ENCODE measurements around the gene ESR2. TPM values are rescaled to one million over a fixed set of nuclear protein-coding genes. Genes with fewer than 3 reads are reported as not detected.
"Not testable (repeated sequence)": the region's sequence is repeated elsewhere in the genome, so short reads cannot be mapped to it uniquely, and the experiment has no call there.

ESR2 gene
- total RNA-seq, 1 donor, result under 0.01 TPM

DNA sequence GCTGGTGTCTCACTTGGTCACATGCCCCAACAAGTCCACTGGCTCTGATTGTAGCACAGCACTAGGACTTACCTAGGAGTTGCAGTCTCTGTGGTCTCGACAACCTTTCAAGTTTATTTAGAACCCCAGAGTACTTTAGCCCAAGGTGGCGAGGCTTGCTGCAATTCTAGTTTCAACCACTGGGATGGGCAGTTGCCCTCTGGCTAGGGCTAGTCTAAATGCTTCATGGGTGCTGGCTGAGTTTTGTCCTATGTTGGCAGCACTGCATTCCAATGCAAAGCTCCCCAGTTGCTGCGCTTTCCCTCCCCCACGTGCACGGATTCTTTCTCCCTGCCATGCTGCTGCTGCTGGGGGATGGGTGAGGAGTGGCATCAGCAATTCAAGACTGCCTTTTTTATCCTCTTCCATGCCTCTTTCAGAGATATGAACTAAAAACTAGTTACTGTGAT is 233.5 kb downstream of the ESR2 start:
- H3K4me3 ChIP-seq (ENCODE audit: low read depth, low read length), result no peak overlapping the region
- TF ChIP-seq, protein P1, sequence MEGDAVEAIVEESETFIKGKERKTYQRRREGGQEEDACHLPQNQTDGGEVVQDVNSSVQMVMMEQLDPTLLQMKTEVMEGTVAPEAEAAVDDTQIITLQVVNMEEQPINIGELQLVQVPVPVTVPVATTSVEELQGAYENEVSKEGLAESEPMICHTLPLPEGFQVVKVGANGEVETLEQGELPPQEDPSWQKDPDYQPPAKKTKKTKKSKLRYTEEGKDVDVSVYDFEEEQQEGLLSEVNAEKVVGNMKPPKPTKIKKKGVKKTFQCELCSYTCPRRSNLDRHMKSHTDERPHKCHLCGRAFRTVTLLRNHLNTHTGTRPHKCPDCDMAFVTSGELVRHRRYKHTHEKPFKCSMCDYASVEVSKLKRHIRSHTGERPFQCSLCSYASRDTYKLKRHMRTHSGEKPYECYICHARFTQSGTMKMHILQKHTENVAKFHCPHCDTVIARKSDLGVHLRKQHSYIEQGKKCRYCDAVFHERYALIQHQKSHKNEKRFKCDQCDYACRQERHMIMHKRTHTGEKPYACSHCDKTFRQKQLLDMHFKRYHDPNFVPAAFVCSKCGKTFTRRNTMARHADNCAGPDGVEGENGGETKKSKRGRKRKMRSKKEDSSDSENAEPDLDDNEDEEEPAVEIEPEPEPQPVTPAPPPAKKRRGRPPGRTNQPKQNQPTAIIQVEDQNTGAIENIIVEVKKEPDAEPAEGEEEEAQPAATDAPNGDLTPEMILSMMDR (IDR thresholded peaks at IDR 0.05; ENCODE audit: insufficient read depth, low read length), result peak; percentile 50
- no peak for DNase-seq (ENCODE audit: low read depth)

DNA sequence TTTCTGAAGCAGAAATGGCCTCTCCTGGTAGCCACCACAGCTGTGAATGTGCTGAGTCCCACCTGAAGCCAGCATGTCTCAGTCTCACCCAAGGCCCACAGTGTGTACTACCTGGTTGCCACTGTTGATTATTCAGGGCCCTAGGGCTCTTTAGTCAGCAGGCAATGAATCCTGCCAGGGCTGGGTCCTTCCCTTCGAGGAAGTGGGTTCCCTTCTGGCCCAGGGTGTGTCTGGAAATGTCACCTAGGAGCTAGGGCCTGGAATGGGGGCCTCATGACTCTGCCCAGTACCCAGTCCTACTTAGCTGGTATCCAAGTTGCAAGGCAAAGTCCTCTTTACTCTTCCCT is 234.0 kb downstream of the ESR2 start:
- no peak overlapping the region for H3K4me3 ChIP-seq (ENCODE audit: low read depth, low read length)
- TF ChIP-seq, protein P1 (IDR thresholded peaks at IDR 0.05; ENCODE audit: insufficient read depth, low read length), result no peak
- DNase-seq (ENCODE audit: low read depth), result no peak

DNA sequence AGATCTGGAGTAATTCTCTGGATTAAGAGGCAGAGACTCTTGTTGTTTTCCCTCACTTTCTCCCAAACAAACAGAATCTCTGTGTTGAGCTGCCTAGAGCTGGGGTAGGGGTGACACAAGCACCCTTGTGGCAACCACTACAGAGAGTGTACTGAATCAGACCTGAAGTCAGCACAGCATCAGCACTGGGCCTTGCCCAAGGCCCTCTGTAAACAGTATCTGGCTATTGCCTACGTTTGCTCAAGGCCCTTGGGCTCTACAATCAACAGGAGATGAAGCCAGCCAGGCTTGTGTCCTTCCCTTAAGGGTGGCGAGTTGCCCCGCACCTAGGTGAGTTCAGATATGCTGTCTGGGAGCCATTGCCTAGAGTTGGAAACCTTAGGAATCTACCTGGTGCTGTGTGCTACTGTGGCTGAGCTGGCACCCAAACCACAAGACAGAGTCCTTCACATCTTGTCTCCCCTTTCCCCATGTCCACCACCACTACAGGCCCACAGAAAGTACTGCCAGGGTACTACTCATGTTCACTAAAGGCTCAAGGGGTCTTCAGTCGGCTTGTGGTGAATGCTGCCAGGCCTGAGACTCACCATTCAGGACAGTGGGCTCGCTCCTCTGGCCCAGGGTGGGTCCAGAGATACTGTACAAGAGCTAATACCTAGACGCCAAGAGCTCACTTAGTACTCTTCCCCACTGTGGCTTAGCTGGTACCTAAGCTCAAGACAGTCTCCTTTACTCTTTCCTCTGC is 234.5 kb downstream of the ESR2 start:
- TF ChIP-seq, protein P1 (IDR thresholded peaks at IDR 0.05; ENCODE audit: insufficient read depth, low read length), result no peak
- no peak overlapping the region for H3K4me3 ChIP-seq (ENCODE audit: low read depth, low read length)
- no peak for DNase-seq (ENCODE audit: low read depth)

DNA sequence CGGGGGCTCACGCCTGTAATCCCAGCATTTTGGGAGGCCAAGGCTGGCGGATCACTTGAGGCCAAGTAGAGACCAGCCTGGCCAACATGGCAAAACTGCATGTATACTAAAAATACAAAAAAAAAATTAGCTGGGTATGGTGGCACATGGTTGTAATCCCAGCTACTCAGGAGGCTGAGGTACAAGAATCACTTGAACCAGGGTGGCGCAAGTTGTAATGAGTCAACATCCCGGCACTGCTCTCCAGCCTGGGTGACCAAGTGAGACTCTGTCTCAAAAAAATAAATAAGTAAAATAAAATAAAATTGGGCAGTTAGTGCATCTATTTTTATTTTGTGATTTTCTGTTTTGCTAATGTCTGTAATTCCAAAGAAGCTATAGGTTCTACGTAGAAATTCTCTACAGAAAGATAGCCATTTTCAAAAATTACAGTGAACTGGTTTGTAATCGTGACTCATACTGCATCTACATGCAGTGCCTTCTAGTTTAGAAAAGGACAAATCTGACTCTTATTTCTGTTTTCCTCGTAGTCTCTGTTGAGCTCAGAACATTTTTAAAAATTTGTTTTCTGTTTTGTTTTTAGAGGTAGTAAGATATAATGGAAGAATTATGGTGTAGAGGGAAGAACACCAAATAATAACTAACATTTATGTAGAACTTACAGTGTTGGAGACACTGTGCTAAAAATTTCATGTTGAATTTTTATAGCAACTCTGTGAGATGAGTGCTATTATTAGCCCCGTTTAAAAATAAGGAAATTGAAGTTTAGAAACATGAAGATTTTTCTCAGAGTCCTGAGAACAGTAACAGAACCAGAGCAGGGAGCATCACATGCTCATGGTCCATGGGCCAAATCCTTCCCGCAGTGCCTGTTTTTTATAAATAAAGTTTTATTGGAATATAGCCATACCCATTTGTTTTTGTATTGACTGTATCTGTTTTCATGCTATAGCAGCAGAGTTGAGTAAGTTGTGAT is 240.2 kb downstream of the ESR2 start:
- TF ChIP-seq, protein P1 (IDR thresholded peaks at IDR 0.05; ENCODE audit: insufficient read depth, low read length), result no peak
- H3K4me3 ChIP-seq (ENCODE audit: low read depth, low read length), result no peak overlapping the region
- no peak for DNase-seq (ENCODE audit: low read depth)

DNA sequence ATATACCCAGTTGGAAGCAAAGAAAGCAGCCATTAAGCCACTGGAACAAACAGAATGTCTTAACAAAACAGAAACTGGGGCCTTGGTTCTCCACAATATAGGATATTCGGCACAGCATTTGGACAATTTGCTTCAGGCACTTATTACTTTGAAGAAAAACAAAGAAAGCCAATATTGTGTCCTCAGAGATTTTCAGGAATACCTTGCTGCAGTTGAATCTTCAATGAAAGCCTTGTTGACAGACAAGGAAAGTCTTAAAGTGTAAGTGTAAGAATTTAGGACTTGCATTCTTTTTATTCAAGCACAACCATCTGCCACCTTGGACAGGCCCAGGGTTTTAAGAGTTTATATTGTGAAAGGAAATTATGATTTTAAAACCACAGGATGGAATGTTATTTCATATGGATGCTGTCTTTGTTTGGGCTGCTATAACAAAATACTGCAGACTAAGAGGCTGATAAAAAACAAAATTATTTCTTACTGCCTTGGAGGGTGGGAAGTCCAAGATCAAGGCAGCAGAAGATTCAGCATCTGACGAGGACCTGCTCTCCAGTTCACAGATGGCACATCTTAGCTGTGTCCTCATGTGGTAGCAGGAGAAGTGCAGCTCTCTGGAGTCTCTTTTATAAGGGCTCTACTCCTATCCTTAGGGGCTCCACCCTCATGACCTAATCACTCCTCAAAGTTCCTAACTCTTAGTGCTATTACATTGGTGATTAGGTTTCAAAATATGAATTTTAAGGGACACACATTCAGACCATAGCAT is 244.4 kb downstream of the ESR2 start:
- DNase-seq (ENCODE audit: low read depth), result no peak
- no peak overlapping the region for H3K4me3 ChIP-seq (ENCODE audit: low read depth, low read length)
- TF ChIP-seq, protein P1 (IDR thresholded peaks at IDR 0.05; ENCODE audit: insufficient read depth, low read length), result no peak

DNA sequence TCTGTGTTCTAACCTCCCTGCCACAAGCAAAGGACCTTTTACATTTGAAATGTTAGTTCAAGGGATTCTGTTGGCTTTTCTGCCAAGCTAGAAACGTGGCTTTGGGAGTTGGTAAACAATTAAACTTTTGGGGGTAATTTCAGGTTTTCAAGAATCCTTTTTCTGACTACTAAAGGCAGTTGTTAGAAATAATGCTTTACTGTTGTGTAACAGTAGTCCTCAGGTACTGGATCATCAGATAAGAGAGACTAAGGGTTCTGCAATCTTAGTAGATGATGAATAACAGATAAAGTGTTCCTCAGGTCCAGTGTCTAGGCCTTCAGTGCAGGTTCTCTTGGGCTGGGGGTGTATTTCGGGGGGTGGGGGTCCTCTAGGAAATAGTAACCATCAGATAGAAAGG is 249.1 kb downstream of the ESR2 start:
- H3K4me3 ChIP-seq (ENCODE audit: low read depth, low read length), result no peak overlapping the region
- TF ChIP-seq, protein P1 (IDR thresholded peaks at IDR 0.05; ENCODE audit: insufficient read depth, low read length), result no peak
- DNase-seq (ENCODE audit: low read depth), result no peak

DNA sequence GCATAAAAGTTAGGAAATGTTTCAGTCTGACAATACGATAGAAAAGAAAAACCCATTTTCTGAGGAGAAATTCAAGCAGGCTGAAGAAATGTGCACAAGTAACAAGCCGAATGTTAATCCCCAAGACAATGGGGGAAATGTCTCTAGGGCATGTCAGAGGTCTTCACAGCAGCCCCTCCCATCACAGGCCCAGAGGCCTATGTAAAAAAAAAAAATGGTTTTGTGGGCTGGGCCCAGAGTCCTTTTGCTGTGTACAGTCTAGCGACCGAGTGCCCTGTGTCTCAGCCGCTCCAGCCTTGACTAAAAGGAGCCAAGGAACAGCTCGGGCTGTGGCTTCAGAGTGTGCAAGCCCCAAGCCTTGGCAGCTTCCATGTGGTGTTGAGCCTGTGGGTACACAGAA is 250.9 kb downstream of the ESR2 start:
- H3K4me3 ChIP-seq (ENCODE audit: low read depth, low read length), result not testable (repeated sequence)

More for the DNA sequence above, 250.9 kb downstream of the ESR2 start:
- DNase-seq (ENCODE audit: low read depth), result not testable (repeated sequence)

Data from fibroblast of the aortic adventitia (primary cell).